ENCODE results near the gene CETP. TPM values are rescaled to one million over a fixed set of nuclear protein-coding genes. Genes with fewer than 3 reads are reported as not detected.
"Not testable (repeated sequence)": the region's sequence is repeated elsewhere in the genome, so short reads cannot be mapped to it uniquely, and the experiment has no call there.

CETP gene
- total and polyA plus RNA-seq, 12 donors: 1.2 to 7.9 (median 2.8) TPM

DNA sequence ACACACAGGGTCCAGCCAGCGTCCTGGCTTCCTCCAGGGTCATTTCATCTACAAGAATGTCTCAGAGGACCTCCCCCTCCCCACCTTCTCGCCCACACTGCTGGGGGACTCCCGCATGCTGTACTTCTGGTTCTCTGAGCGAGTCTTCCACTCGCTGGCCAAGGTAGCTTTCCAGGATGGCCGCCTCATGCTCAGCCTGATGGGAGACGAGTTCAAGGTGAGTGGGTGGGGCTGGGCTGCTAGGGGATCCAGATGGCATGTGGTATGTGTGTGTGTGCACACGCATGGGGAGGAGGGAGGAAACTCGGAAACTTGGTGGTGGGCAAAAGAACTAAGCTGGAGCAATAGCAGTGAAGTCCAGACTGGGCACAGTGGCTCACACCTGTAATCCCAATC, 11.5 kb downstream of the CETP start:
- H3K4me3 ChIP-seq: no peak overlapping the region
- no peaks in the 10 kb centered on the region for H3K36me3 ChIP-seq (replicated peaks in 1 of 2)
- intact Hi-C loops (cut with DNase I): no loop called here
- no peaks in the 10 kb centered on the region for H3K27me3 ChIP-seq
- WGBS, 4 donors: 64 to 77% (median 71%) methylated on average over 9 of the region's 9 CpGs
- H3K4me1 ChIP-seq (replicated peaks in 1 of 2): no peaks in the 10 kb centered on the region
- TF ChIP-seq POLR2A (IDR thresholded peaks at IDR 0.05): no peak
- TF ChIP-seq, protein P1, sequence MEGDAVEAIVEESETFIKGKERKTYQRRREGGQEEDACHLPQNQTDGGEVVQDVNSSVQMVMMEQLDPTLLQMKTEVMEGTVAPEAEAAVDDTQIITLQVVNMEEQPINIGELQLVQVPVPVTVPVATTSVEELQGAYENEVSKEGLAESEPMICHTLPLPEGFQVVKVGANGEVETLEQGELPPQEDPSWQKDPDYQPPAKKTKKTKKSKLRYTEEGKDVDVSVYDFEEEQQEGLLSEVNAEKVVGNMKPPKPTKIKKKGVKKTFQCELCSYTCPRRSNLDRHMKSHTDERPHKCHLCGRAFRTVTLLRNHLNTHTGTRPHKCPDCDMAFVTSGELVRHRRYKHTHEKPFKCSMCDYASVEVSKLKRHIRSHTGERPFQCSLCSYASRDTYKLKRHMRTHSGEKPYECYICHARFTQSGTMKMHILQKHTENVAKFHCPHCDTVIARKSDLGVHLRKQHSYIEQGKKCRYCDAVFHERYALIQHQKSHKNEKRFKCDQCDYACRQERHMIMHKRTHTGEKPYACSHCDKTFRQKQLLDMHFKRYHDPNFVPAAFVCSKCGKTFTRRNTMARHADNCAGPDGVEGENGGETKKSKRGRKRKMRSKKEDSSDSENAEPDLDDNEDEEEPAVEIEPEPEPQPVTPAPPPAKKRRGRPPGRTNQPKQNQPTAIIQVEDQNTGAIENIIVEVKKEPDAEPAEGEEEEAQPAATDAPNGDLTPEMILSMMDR (IDR thresholded peaks at IDR 0.05): no peak
- H3K27ac ChIP-seq: no peak overlapping the region
- peak in 1 of 7 donors; percentile 47 for DNase-seq
- H3K9me3 ChIP-seq (replicated peaks in 1 of 3): no peaks in the 10 kb centered on the region

DNA sequence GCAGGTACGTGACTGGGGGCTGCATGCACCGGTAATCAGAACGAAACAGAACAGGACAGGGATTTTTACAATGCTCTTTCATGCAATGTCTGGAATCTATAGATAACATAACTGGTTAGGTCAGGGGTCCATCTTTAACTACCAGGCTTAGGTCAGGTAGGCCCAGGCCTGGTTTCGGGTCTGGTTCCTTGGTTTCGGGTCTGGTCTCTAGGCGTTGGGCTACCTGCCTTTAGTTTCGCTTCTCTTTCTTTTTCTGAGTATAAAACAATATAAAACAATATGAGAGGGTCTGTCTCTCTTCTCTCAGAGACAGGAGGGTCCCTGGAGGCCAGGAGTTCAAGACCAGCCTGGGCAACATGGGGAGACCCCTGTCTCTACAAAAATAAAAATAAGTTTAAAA, 12.1 kb downstream of the CETP start:
- intact Hi-C loops (cut with DNase I); H3K27me3 ChIP-seq; H3K36me3 ChIP-seq (replicated peaks in 1 of 2); H3K27ac ChIP-seq; H3K9me3 ChIP-seq (replicated peaks in 1 of 3); DNase-seq; H3K4me3 ChIP-seq; H3K4me1 ChIP-seq (replicated peaks in 1 of 2): not testable (repeated sequence)
- WGBS, 4 donors: 81 to 93% (median 84%) methylated on average over 6 to 7 of the region's 7 CpGs

DNA sequence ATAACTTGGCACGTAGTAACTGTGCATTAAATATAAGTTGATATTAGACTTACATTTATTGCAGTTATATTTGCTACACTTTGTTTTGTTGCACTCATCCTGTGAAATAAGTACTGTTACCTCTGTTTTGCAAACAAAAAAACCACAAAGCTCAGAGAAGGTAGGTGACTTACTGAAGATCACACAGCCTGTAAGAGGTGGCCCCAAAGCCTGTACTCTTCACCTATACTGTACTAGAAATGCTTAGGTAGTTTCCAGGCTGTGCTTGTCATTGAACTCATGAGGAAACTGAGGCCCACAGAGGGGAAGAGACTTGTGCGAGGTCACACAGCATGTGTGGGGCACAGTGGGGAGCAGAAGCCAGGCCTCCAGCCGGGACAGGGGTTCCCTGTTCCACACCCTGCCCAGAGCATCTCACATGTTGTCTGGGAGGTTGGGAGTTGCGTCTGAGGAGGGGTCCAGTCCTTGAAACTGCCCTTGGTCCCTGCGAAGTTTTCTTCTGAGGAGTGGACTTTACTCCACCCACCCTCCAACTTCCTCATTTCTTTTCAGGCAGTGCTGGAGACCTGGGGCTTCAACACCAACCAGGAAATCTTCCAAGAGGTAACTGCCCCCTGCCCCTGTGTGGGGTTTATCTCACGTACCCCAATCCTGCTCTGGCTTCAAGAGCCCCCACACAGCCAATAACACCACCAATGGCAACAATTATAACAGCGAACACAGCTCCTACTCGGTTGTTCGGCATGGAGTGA, 13.0 kb downstream of the CETP start:
- H3K27me3 ChIP-seq: no peaks in the 10 kb centered on the region
- intact Hi-C loops (cut with DNase I): no loop called here
- no peak overlapping the region for H3K27ac ChIP-seq
- H3K36me3 ChIP-seq (replicated peaks in 1 of 2): no peaks in the 10 kb centered on the region
- no peak overlapping the region for H3K4me3 ChIP-seq
- no peaks in the 10 kb centered on the region for H3K4me1 ChIP-seq (replicated peaks in 1 of 2)
- no peak for DNase-seq
- TF ChIP-seq, protein P1 (IDR thresholded peaks at IDR 0.05): no peak
- H3K9me3 ChIP-seq (replicated peaks in 1 of 3): no peaks in the 10 kb centered on the region
- 78 to 88% (median 85%) methylated on average over 9 of the region's 9 CpGs for WGBS, 4 donors

DNA sequence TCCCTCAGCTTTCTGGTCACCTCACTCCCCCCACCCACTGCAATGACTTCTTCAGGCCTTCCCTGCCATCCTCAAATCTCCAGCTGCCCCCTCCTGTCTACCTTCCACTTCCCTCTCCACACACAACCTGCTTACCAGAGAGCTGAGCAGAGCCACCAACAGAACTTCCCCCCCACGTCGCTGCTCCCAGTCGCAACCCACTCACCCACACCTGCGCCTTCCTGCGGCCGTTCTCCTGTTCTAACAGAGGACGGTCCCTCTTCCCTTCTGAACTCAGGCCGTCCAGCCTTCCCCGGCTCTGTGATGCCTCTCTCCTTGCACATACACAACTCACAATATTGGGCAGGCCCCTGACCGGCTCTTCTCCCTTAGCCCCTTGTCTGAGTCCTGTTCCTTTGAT, 14.0 kb downstream of the CETP start:
- intact Hi-C loops (cut with DNase I): no loop called here
- no peaks in the 10 kb centered on the region for H3K4me1 ChIP-seq (replicated peaks in 1 of 2)

More for the DNA sequence above, 14.0 kb downstream of the CETP start:
- H3K27me3 ChIP-seq: no peaks in the 10 kb centered on the region
- no peaks in the 10 kb centered on the region for H3K36me3 ChIP-seq (replicated peaks in 1 of 2)
- WGBS, 4 donors: 86 to 90% (median 88%) methylated on average over 10 of the region's 10 CpGs
- H3K9me3 ChIP-seq (replicated peaks in 1 of 3): no peaks in the 10 kb centered on the region
- no peak for DNase-seq
- no peak for TF ChIP-seq POLR2A (IDR thresholded peaks at IDR 0.05)
- TF ChIP-seq, protein P1 (IDR thresholded peaks at IDR 0.05): no peak
- no peak overlapping the region for H3K27ac ChIP-seq
- no peak overlapping the region for H3K4me3 ChIP-seq

All from adrenal gland (tissue), 12 donors.